SK-N-SH treated with all-trans-retinoic acid at 6 μM for 48 hours (cell line): ENCODE results near the gene GRK6.

Experiments
- ATAC-seq: fragments of 200-7000 bp; cut with Tn5 transposase; 3 replicates; pipeline ENCODE4 v1.9.1; 2020; ENCODE audit warnings: mild to moderate bottlenecking, moderate library complexity
- ARNTL ChIP-seq: fragments of 450-650 bp; formaldehyde crosslinking; IDR thresholded peaks from 2 replicates; pipeline ENCODE4 v1.5.0; 2020; ENCODE audit warnings: low read depth, mild to moderate bottlenecking, moderate library complexity, borderline replicate concordance
- CSDC2 ChIP-seq: fragments of 250-450 bp; sonication (Bioruptor Pico); IDR thresholded peaks from 2 replicates; pipeline ENCODE4 v1.5.0; 2020; ENCODE audit warnings: mild to moderate bottlenecking, moderate library complexity
- ESRRG ChIP-seq: fragments of 250-450 bp; sonication (Bioruptor Pico); IDR thresholded peaks from 2 replicates; pipeline ENCODE4 v1.6.1; 2021; ENCODE audit warnings: mild to moderate bottlenecking
- GLIS3 ChIP-seq: fragments of 250-450 bp; sonication (Bioruptor Pico); IDR thresholded peaks from 2 replicates; pipeline ENCODE4 v1.5.0; 2020; ENCODE audit warnings: mild to moderate bottlenecking, moderate library complexity
- ISL1 ChIP-seq: fragments of 250-450 bp; sonication (Bioruptor Pico); IDR thresholded peaks from 2 replicates; pipeline ENCODE4 v2.1.2; 2022; ENCODE audit warnings: mild to moderate bottlenecking, moderate library complexity
- OSR1 ChIP-seq: fragments of 250-450 bp; sonication (Bioruptor Pico); IDR thresholded peaks from 2 replicates; pipeline ENCODE4 v1.8.0; 2022; ENCODE audit warnings: moderate library complexity, mild to moderate bottlenecking, inconsistent platforms
- SNAI2 ChIP-seq: fragments of 250-450 bp; sonication (Bioruptor Pico); IDR thresholded peaks from 2 replicates; pipeline ENCODE4 v1.5.0; 2020; ENCODE audit warnings: mild to moderate bottlenecking, moderate library complexity
- TCF4 ChIP-seq: fragments of 250-450 bp; sonication (Bioruptor Pico); IDR thresholded peaks from 2 replicates; pipeline ENCODE4 v1.8.0; 2021; ENCODE audit warnings: mild to moderate bottlenecking, moderate library complexity, borderline replicate concordance
- TOX ChIP-seq: fragments of 250-450 bp; sonication (Bioruptor Pico); IDR thresholded peaks from 2 replicates; pipeline ENCODE4 v1.8.0; 2021; ENCODE audit warnings: mild to moderate bottlenecking, moderate library complexity, borderline replicate concordance
- ZC3H10 ChIP-seq: fragments of 250-450 bp; sonication (Bioruptor Pico); IDR thresholded peaks from 2 replicates; pipeline ENCODE4 v1.5.1; 2021; ENCODE audit warnings: mild to moderate bottlenecking, moderate library complexity
- ZNF565 ChIP-seq: fragments of 450-650 bp; formaldehyde crosslinking; conservative IDR thresholded peaks from 2 replicates; pipeline ENCODE4 v1.5.0; 2020; ENCODE audit warnings: low read depth, mild to moderate bottlenecking, moderate library complexity
- ZNF70 ChIP-seq: fragments of 450-650 bp; formaldehyde crosslinking; IDR thresholded peaks from 2 replicates; pipeline ENCODE4 v1.5.0; 2020; ENCODE audit warnings: mild to moderate bottlenecking, moderate library complexity
- ZNF8 ChIP-seq: fragments of 450-650 bp; formaldehyde crosslinking; IDR thresholded peaks from 2 replicates; pipeline ENCODE4 v1.5.0; 2020; ENCODE audit warnings: mild to moderate bottlenecking, moderate library complexity
- TF ChIP-seq, protein P1 (sequence below): fragments of 250-450 bp; sonication (Bioruptor Pico); IDR thresholded peaks from 2 replicates; pipeline ENCODE4 v1.8.0; 2021; ENCODE audit warnings: low read depth, mild to moderate bottlenecking, moderate library complexity, borderline replicate concordance
- TF ChIP-seq, protein P2 (sequence below): fragments of 250-450 bp; sonication (Bioruptor Pico); IDR thresholded peaks from 2 replicates; pipeline ENCODE4 v1.8.0; 2020; ENCODE audit warnings: mild to moderate bottlenecking, moderate library complexity, borderline replicate concordance
- TF ChIP-seq, protein P3 (sequence below): fragments of 250-450 bp; sonication (Bioruptor Pico); IDR thresholded peaks from 2 replicates; pipeline ENCODE4 v1.5.1; 2021; ENCODE audit warnings: mild to moderate bottlenecking, moderate library complexity
- TF ChIP-seq, protein P4 (sequence below): fragments of 250-450 bp; sonication (Bioruptor Pico); IDR thresholded peaks from 2 replicates; pipeline ENCODE4 v1.5.1; 2020; ENCODE audit warnings: low read depth, mild to moderate bottlenecking, moderate library complexity

GRK6 gene

DNA sequence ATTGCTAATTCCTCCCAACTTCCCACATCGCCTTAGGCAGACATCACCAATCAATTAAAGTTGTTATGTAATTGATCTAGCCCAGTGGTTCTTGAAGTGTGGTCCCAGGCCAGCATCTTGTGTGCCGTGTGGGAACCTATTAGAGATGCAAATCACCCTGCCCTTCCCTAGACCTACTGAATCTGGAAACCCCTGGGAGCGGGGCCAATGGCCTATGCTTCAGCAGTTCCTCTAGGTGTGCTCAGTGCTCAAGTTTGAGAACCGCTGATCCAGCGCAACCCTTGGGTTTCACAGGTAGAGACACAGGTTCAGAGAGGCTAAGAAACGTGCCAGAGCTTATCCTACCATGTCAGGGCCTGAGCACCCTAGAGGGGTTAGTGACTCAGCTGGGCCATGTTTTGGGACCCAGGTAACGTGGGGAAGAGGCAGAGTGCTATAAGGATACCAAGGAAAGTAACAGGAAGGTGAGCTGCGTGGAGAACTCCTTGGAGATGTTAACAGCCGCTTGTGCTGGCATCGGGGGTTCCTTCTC is 37.9 kb upstream of the GRK6 start:
- TF ChIP-seq TCF4 (CRISPR knock-in tag) (no peak), ESRRG (CRISPR knock-in tag) (no peak), TOX (CRISPR knock-in tag) (no peak), ISL1 (CRISPR knock-in tag) (no peak), ZNF70 (CRISPR knock-in tag) (no peak), GLIS3 (CRISPR knock-in tag) (no peak), CSDC2 (no peak), SNAI2 (CRISPR knock-in tag) (no peak)
- TF ChIP-seq, protein P1, sequence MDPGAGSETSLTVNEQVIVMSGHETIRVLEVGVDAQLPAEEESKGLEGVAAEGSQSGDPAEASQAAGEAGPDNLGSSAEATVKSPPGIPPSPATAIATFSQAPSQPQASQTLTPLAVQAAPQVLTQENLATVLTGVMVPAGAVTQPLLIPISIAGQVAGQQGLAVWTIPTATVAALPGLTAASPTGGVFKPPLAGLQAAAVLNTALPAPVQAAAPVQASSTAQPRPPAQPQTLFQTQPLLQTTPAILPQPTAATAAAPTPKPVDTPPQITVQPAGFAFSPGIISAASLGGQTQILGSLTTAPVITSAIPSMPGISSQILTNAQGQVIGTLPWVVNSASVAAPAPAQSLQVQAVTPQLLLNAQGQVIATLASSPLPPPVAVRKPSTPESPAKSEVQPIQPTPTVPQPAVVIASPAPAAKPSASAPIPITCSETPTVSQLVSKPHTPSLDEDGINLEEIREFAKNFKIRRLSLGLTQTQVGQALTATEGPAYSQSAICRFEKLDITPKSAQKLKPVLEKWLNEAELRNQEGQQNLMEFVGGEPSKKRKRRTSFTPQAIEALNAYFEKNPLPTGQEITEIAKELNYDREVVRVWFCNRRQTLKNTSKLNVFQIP (CRISPR knock-in tag): no peak
- TF ChIP-seq, protein P2, sequence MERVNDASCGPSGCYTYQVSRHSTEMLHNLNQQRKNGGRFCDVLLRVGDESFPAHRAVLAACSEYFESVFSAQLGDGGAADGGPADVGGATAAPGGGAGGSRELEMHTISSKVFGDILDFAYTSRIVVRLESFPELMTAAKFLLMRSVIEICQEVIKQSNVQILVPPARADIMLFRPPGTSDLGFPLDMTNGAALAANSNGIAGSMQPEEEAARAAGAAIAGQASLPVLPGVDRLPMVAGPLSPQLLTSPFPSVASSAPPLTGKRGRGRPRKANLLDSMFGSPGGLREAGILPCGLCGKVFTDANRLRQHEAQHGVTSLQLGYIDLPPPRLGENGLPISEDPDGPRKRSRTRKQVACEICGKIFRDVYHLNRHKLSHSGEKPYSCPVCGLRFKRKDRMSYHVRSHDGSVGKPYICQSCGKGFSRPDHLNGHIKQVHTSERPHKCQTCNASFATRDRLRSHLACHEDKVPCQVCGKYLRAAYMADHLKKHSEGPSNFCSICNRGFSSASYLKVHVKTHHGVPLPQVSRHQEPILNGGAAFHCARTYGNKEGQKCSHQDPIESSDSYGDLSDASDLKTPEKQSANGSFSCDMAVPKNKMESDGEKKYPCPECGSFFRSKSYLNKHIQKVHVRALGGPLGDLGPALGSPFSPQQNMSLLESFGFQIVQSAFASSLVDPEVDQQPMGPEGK (CRISPR knock-in tag): no peak

DNA sequence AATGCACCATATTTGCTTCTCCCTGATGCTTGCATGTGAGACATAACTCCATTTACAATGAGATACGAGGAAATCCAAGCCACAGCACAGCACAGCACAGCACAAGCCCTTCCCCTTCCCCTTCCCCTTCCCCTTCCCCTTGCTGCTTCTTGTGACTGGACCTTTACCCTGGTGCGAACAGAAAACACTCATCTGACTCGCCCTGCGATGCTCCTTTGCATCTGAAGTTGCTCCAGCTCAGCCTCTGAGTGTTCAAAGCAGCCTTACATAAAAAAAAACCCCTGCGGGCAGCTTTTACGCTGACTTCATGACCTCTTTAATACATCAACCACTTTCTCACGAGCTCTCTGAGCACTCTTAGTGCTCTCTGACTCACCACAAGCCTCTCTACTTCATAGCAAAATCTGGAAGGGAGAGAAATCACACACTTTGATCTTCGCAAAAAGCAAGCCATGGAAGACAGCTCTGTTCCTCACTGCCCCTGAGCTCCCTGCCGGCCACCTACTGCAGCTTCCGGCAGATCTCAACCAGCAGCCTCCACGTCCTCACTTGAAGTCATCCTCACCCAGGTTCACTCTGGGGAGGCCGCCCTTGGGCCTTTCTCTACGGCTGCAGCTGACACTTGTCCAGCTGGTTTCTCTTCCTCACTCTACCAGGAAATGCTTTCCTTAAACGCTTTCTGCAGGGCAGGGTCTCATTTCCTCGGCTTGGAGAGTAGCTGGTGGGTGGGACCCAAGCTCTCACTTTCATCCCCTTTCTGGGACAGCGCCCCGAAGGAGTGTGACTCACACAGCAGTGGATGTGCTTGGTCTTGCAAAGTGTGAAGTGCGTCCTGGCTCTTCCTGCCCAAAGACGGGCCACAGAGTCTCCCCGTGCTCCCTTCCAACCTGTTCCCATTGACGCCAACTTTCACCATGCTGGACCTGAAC is 37.0 kb upstream of the GRK6 start:
- ATAC-seq: peak; percentile 9; the same call in 1 of the 3 replicates
- TF ChIP-seq ZNF70 (CRISPR knock-in tag): peak; percentile 44; the same call in 1 of the 2 replicates
- TF ChIP-seq GLIS3 (CRISPR knock-in tag): no peak
- no peak for TF ChIP-seq ARNTL (CRISPR knock-in tag)
- TF ChIP-seq, protein P3, sequence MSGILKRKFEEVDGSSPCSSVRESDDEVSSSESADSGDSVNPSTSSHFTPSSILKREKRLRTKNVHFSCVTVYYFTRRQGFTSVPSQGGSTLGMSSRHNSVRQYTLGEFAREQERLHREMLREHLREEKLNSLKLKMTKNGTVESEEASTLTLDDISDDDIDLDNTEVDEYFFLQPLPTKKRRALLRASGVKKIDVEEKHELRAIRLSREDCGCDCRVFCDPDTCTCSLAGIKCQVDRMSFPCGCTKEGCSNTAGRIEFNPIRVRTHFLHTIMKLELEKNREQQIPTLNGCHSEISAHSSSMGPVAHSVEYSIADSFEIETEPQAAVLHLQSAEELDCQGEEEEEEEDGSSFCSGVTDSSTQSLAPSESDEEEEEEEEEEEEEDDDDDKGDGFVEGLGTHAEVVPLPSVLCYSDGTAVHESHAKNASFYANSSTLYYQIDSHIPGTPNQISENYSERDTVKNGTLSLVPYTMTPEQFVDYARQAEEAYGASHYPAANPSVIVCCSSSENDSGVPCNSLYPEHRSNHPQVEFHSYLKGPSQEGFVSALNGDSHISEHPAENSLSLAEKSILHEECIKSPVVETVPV (CRISPR knock-in tag): no peak
- TF ChIP-seq ZNF565 (CRISPR knock-in tag): no peak

More for the DNA sequence above, 37.9 kb upstream of the GRK6 start:
- ATAC-seq: no peak

DNA sequence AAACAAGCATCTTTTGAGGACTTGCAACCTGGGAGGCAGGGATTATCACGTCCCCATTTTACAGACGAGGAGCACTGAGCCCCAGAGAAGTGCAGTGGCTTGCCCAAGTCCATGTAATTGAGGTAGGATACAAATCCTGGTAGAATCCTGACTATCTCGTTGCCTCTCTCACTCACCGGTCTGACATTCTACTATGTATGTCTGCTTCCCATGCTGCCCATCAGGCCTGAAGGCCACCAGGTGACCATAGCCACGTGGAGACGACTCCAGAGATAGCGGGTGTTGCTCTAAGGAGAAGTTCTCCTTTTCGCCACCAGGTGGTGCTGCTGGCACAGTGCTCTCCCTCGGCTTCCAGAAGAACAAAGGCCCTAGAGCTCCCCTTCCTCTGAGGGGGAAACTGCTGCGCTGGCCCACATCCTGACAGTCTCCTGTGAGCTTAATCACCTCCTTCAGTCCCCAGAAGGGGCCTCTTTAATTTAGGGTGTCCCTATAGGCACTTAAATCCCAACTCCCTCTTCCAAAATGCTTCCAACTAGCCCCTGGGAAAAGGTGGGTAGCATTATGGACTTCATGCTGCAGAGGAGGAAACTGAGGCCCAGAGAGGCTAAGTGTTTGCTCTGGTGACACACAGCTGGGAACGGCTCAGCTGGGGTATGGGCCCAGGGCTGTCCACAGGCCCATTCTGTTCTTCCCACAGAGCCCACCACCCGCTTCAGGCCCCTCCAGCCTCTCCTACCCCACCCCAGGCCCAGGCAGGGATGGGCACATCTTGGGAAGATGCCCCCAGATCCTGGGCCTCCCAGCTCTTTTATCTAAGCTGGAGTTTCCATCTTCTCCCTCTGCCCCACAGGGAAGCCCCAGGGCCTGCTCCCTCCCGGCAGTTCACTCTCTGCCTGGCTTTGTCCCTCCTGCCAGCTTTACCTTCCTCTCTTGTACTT is 35.8 kb upstream of the GRK6 start:
- ATAC-seq: peak; percentile 96
- no peak for TF ChIP-seq TCF4 (CRISPR knock-in tag)
- TF ChIP-seq ZNF70 (CRISPR knock-in tag): peak; percentile 79
- no peak for TF ChIP-seq ZNF8 (CRISPR knock-in tag)
- TF ChIP-seq, protein P4, sequence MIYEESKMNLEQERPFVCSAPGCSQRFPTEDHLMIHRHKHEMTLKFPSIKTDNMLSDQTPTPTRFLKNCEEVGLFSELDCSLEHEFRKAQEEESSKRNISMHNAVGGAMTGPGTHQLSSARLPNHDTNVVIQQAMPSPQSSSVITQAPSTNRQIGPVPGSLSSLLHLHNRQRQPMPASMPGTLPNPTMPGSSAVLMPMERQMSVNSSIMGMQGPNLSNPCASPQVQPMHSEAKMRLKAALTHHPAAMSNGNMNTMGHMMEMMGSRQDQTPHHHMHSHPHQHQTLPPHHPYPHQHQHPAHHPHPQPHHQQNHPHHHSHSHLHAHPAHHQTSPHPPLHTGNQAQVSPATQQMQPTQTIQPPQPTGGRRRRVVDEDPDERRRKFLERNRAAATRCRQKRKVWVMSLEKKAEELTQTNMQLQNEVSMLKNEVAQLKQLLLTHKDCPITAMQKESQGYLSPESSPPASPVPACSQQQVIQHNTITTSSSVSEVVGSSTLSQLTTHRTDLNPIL (CRISPR knock-in tag): no peak
- TF ChIP-seq ESRRG (CRISPR knock-in tag): no peak
- TF ChIP-seq, protein P1 (CRISPR knock-in tag): no peak

DNA sequence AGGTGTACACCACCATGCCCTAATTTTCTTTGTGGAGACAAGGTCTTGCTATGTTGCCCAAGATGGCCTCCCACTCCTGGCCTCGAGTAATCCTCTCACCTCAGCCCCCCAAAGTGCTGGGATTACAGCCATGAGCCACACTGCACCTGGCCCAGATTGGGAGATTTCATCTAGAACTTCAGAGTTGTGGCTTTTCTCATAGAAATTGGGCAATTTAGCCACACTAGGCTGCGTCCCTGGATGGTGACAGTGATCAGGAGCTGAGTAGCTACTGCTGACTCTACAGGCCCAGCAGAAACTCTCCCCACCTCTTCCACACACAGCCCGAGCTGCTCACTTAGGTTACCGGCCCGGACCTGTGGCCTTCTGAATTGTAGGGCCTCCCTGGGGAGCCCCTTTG is 33.7 kb upstream of the GRK6 start:
- no peak for TF ChIP-seq CSDC2
- TF ChIP-seq OSR1 (CRISPR knock-in tag): no peak
- no peak for TF ChIP-seq ZC3H10 (CRISPR knock-in tag)
- no peak for TF ChIP-seq GLIS3 (CRISPR knock-in tag)
- TF ChIP-seq, protein P2 (CRISPR knock-in tag): no peak
- TF ChIP-seq TCF4 (CRISPR knock-in tag): no peak
- TF ChIP-seq SNAI2 (CRISPR knock-in tag): no peak
- TF ChIP-seq, protein P1 (CRISPR knock-in tag): no peak
- no peak for TF ChIP-seq ISL1 (CRISPR knock-in tag)
- no peak for ATAC-seq
